Vagina (tissue), 2 donors: ENCODE results near the gene STK11.

Source experiments
- CTCF ChIP-seq, 3 experiments: fragments of 450-650 bp in 2 of 3; fragments of 200-600 bp in 1 of 3; sonication (generic) in 1 of 3; IDR thresholded peaks; one replicate each; pipeline ENCODE4 v1.5.1; 2017 to 2019; ENCODE audit warnings: antibody characterized with exemption in 3 of 3, mild to moderate bottlenecking in 2 of 3, moderate library complexity in 2 of 3
- POLR2A ChIP-seq, 2 donors: fragments of 450-650 bp; IDR thresholded peaks; one replicate each; pipeline ENCODE4 v1.6.1; 2017; ENCODE audit warnings: antibody characterized with exemption in 2 of 2, mild to moderate bottlenecking in 2 of 2, moderate library complexity in 2 of 2
- POLR2AphosphoS5 ChIP-seq, 2 donors: sonication (generic); formaldehyde crosslinking; IDR thresholded peaks; one replicate each; pipeline ENCODE4 v1.9.0; 2017; ENCODE audit warnings: antibody characterized with exemption in 2 of 2, mild to moderate bottlenecking in 2 of 2, low read depth in 1 of 2; ENCODE audit not compliant: insufficient read depth in 1 of 2

DNA sequence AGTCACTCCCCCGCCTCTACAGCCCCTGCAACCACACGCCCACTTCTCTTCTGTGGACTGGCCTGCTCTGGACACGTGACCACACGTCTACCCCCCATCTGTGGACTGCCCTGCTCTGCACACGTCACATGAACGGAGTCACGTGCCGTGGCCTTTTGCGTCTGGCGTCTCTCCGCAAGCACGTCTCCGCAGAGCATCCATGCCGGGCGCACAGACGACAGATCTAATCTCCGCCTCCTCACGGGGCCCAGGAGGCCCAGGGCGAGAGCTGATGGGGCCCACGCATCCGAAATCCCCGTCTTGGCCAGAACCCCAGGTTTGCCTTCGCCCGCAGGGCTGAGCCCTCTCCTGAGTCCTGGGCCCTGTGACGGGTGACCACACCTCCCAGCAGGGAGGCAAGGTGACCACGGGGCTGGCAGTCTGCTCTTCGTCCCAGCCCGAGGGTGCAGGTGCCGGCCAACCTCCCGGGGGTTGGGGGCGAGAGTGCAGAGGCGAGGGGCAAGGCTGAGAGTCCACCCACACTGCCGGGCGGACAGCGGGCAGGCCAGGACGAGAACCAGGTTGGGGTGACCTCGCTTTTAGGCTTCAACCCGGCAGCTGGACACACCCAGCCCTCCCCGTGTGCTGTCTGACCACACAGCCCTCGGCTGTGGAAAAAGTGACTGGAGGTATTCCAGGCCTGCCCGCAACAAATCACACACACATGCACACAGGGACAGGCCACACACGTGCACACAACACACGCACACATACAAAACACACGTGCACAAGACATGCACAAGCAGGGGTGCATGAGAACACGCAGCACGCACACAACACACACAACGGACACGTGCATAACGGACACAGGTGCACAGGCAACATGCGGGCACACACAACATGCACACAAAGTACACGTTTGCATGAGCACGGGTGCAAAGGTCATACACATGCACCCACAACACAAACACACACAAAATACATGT is 35.4 kb upstream of the STK11 start:
- TF ChIP-seq CTCF (IDR thresholded peaks at IDR 0.05) (no peak), POLR2A (IDR thresholded peaks at IDR 0.05) (peak in 1 of 2 donors; percentile 30), POLR2AphosphoS5 (IDR thresholded peaks at IDR 0.05; ENCODE audit: insufficient read depth in 1 of 2, low read depth in 1 of 2) (peak in 1 of 2 donors; percentile 87)
